ENCODE measurements around the gene CARMIL1.

The CARMIL1 gene

GRCh38 chr6:25536781-25537180, 257.6 kb downstream of the CARMIL1 start:
- no peak for DNase-seq

- DNase-seq: no peak
Measured at GRCh38 chr6:25537349-25538018, 258.3 kb downstream of the CARMIL1 start.

GRCh38 chr6:25541228-25541627, 262.1 kb downstream of the CARMIL1 start:
- DNase-seq: no peak

- DNase-seq: no peak
Measured at GRCh38 chr6:25542984-25543910, 264.1 kb downstream of the CARMIL1 start.

GRCh38 chr6:25544833-25545232, 265.7 kb downstream of the CARMIL1 start:
- no peak for DNase-seq

- no peak for DNase-seq
Measured at GRCh38 chr6:25547797-25548196, 268.6 kb downstream of the CARMIL1 start.

GRCh38 chr6:25548451-25548850, 269.3 kb downstream of the CARMIL1 start:
- no peak for DNase-seq

- DNase-seq: no peak
Measured at GRCh38 chr6:25550631-25551030, 271.5 kb downstream of the CARMIL1 start.

GRCh38 chr6:25553502-25553901, 274.3 kb downstream of the CARMIL1 start:
- no peak for DNase-seq

- DNase-seq: no peak
Measured at GRCh38 chr6:25555188-25555587, 276.0 kb downstream of the CARMIL1 start.

GRCh38 chr6:25556516-25556915, 277.3 kb downstream of the CARMIL1 start:
- DNase-seq: peak; percentile 54

- no peak for DNase-seq
Measured at GRCh38 chr6:25558155-25558817, 279.1 kb downstream of the CARMIL1 start.

- DNase-seq: no peak
Measured at GRCh38 chr6:25560865-25561264, 281.7 kb downstream of the CARMIL1 start.

- no peak for DNase-seq
Measured at GRCh38 chr6:25564943-25565342, 285.8 kb downstream of the CARMIL1 start.

- DNase-seq: no peak
Measured at GRCh38 chr6:25570578-25570977, 291.4 kb downstream of the CARMIL1 start.

- DNase-seq: no peak
Measured at GRCh38 chr6:25576919-25577318, 297.7 kb downstream of the CARMIL1 start.

GRCh38 chr6:25578538-25578937, 299.4 kb downstream of the CARMIL1 start:
- DNase-seq: no peak

GRCh38 chr6:25579391-25579883, 300.3 kb downstream of the CARMIL1 start:
- no peak for DNase-seq

- no peak for DNase-seq
Measured at GRCh38 chr6:25579902-25580495, 300.8 kb downstream of the CARMIL1 start.

- DNase-seq: no peak
Measured at GRCh38 chr6:25582101-25582500, 302.9 kb downstream of the CARMIL1 start.

GRCh38 chr6:25583099-25583498, 303.9 kb downstream of the CARMIL1 start:
- no peak for DNase-seq

- no peak for DNase-seq
Measured at GRCh38 chr6:25583906-25584305, 304.7 kb downstream of the CARMIL1 start.

GRCh38 chr6:25585225-25585624, 306.1 kb downstream of the CARMIL1 start:
- DNase-seq: no peak

Measured in NCI-H2171 (cell line).